Glutamatergic neuron (in vitro differentiated cells): ENCODE data around the gene VAC14. TPM values are rescaled to one million over a fixed set of nuclear protein-coding genes. Genes with fewer than 3 reads are reported as not detected.

Experiments
- DNase-seq: peaks from one replicate; pipeline ENCODE4 v3.0.0; 2022
- H3K27ac Mint-ChIP-seq: one replicate; pipeline ENCODE4 v1.8.0; 2020; ENCODE audit warnings: mild to moderate bottlenecking, mixed read lengths, inconsistent platforms; ENCODE audit not compliant: unreplicated experiment
- H3K27me3 Mint-ChIP-seq: one replicate; pipeline ENCODE4 v1.8.0; 2020; ENCODE audit warnings: mild to moderate bottlenecking, moderate library complexity, mixed read lengths, inconsistent platforms; ENCODE audit not compliant: unreplicated experiment
- H3K36me3 Mint-ChIP-seq: one replicate; pipeline ENCODE4 v1.8.0; 2020; ENCODE audit warnings: mild to moderate bottlenecking, mixed read lengths, inconsistent platforms; ENCODE audit not compliant: unreplicated experiment
- H3K4me1 Mint-ChIP-seq: one replicate; pipeline ENCODE4 v1.8.0; 2020; ENCODE audit warnings: mild to moderate bottlenecking, low read depth, mixed read lengths, inconsistent platforms; ENCODE audit not compliant: unreplicated experiment
- H3K4me3 Mint-ChIP-seq: one replicate; pipeline ENCODE4 v1.8.0; 2020; ENCODE audit warnings: mild to moderate bottlenecking, mixed read lengths, inconsistent platforms; ENCODE audit not compliant: unreplicated experiment
- H3K9me3 Mint-ChIP-seq: one replicate; pipeline ENCODE4 v1.8.0; 2020; ENCODE audit warnings: mild to moderate bottlenecking, moderate library complexity, mixed read lengths, inconsistent platforms; ENCODE audit not compliant: unreplicated experiment
- total RNA-seq: library from RNA; stranded (reverse); fragmentation: NEBNext Ultra II Directional; extraction: Animal tissue kit (Norgen Biotek cat#: 25700); gene quantifications from one replicate; pipeline ENCODE4 v1.2.1, GENCODE V29; 2021; ENCODE audit not compliant: unreplicated experiment
- TF ChIP-seq, protein P1 (sequence below): fragments of 200-600 bp; sonication (generic); IDR thresholded peaks from one replicate; pipeline ENCODE4 v1.5.0; 2021; ENCODE audit not compliant: partially characterized antibody, unreplicated experiment

VAC14 gene
- total RNA-seq, 1 donor from 2014 or later: 50.2 TPM

DNA sequence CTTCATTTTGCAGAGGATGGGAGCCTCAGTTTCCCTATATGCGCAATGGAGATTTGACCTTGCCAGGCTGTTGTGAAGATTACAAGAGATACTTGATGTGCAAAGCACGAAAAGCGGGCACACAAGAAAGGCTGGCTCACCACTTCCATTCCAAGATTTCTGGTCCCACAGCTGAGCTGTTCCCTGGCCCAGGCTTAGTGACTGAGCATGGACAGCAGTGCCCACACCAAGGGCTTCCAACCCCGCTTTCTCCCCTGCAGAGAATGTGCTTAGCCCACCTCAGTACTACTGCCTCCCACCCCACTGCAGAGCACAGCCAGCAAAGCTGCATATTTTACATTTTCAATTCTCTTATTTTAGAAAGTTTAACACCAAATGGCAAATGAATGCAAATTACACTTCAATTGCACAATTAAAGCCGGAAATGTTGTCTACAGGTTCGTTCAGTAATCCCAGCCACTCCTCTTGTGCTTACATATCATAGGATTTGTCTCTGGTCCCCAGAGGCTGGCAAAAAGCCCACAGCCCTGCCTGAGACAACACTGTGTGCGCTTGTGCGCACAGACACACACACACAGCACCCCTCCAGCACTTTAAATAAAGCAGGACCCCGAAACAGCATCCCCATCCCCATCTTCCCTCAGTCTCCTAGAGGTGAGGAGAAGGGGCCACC is 51.8 kb downstream of the VAC14 start:
- Mint-ChIP-seq H3K4me1 (peaks cover 17% of the 10 kb centered on the region), H3K27ac (no peak overlapping the region)
- no peak for DNase-seq

DNA sequence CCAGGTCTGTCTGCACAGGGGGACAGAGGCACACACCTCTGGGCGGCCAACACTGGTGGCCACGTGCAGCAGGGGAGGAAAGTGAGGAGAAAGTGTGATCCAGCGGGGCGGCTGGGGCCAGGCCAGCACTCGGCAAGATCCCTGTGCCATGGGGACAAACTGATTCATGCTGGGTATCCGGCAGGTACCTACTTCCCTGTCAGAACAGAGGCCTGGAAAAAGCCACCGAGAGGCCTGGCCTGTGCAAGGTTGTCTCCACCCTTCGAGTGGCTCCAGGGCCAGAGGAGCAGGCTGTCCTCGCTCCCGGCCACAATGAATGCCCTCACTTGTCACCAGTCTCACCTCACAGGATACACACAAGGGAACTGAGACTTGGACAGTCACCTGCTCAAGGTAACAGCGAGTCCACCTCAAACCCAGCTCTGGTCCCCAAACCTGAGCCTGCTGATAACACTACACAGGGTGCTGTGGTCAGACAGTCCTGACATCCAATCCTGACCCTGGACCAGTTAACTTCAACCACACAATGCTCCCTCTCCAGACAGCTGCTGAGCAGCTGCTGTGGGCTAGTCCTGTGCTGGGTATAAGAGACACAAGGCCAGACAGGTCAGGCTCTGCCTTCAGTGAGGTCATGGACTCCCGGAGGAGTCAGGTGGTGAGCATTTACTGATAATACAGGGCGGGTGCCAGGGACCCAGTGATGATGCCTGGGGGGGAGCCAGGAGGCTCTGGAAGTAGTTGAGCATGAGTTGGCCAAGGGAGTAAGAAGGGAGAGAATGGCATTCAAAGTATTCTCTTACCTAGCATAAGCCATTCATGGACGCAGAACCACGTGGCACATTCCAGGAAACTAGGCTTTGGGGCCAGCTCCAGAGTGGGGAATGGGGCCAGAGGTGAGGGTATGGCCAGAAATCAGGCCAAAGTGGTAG is 53.0 kb downstream of the VAC14 start:
- no peak for DNase-seq
- Mint-ChIP-seq H3K9me3 (no peaks in the 10 kb centered on the region), H3K27me3 (peaks cover 17% of the 10 kb centered on the region), H3K4me1 (peaks cover 17% of the 10 kb centered on the region), H3K36me3 (peaks cover 10% of the 10 kb centered on the region), H3K27ac (no peak overlapping the region), H3K4me3 (no peak overlapping the region)
- TF ChIP-seq, protein P1, sequence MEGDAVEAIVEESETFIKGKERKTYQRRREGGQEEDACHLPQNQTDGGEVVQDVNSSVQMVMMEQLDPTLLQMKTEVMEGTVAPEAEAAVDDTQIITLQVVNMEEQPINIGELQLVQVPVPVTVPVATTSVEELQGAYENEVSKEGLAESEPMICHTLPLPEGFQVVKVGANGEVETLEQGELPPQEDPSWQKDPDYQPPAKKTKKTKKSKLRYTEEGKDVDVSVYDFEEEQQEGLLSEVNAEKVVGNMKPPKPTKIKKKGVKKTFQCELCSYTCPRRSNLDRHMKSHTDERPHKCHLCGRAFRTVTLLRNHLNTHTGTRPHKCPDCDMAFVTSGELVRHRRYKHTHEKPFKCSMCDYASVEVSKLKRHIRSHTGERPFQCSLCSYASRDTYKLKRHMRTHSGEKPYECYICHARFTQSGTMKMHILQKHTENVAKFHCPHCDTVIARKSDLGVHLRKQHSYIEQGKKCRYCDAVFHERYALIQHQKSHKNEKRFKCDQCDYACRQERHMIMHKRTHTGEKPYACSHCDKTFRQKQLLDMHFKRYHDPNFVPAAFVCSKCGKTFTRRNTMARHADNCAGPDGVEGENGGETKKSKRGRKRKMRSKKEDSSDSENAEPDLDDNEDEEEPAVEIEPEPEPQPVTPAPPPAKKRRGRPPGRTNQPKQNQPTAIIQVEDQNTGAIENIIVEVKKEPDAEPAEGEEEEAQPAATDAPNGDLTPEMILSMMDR: no peak

More for the DNA sequence above, 51.8 kb downstream of the VAC14 start:
- Mint-ChIP-seq H3K9me3 (no peaks in the 10 kb centered on the region), H3K27me3 (peaks cover 13% of the 10 kb centered on the region), H3K36me3 (no peaks in the 10 kb centered on the region), H3K4me3 (no peak overlapping the region)
- TF ChIP-seq, protein P1: no peak

DNA sequence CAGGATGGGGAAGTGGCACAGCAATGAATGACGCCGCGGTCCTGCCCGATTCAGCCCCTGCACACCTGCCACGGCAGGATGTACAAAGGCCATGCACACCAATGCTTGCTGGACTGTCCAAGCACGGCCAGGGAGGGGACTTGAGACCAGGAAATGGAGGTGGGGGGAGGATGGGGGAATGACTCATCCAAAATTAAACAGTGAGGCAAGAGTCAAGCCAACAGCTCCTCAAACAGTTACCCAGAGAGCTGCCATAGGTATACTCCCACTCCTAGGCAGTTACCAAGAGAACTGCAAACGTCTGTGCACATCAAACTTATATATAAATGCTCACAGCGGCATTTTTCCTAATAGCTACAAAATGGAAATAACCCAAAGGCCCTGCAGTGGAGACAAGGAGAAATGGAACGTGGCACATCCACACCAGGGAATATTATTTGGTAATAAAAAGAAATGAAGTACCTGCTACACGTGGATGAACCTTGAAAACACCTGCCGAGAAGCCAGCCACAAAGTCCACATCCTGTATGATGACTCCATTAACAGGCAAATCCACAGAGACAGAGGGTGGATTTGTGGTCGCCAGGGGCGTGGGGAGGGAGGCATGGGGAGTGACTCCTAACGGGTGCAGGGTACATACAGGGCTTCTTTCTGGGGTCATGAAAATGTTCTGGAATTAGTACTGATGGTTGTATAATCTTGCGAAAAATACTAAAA is 54.1 kb downstream of the VAC14 start:
- TF ChIP-seq, protein P1: no peak

DNA sequence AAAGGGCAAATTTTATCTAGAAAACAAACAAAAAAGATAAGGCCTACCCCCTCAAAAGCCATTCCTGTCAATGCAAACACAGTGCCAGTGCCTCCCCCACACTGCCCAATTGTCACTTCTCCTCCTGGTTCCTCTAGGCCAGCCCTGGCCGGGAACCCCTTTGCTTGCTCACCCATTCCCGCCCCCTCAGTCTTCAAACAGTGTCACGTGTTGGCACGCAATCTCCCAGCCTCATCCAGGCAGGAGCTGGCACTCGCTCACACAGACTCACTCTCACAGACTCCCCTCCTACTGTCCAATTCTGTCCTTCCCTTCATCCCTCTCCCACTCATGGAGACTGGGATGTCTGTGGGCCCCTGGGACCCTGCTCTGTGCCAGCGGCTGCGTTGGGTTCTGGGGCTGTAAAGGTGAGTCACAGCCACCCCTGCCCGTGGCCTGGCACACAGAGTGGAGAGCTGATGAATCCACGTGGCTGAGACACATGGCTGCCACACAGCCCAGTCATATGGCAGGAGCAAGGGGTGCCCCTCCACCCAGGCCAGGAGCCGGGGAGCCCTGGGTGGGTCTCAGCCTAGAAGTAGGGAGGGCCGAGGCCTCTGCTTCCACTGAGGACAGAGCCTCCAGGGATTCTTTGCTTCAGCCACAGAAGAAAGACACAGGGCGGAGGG is 54.8 kb downstream of the VAC14 start:
- TF ChIP-seq, protein P1: no peak
- no peaks in the 10 kb centered on the region for H3K9me3 Mint-ChIP-seq
- peaks cover 22% of the 10 kb centered on the region for H3K4me1 Mint-ChIP-seq
- peaks cover 15% of the 10 kb centered on the region for H3K27me3 Mint-ChIP-seq
- no peak overlapping the region for H3K4me3 Mint-ChIP-seq
- DNase-seq: no peak
- no peak overlapping the region for H3K27ac Mint-ChIP-seq
- H3K36me3 Mint-ChIP-seq: peaks cover 13% of the 10 kb centered on the region

More for the DNA sequence above, 54.1 kb downstream of the VAC14 start:
- Mint-ChIP-seq H3K36me3 (peaks cover 13% of the 10 kb centered on the region), H3K27ac (no peak overlapping the region), H3K27me3 (peaks cover 15% of the 10 kb centered on the region), H3K4me1 (peaks cover 17% of the 10 kb centered on the region), H3K4me3 (no peak overlapping the region), H3K9me3 (no peaks in the 10 kb centered on the region)
- DNase-seq: no peak
